DLD1 (cell line): ENCODE measurements around the gene DCPS.
"Not testable (repeated sequence)": the region's sequence is repeated elsewhere in the genome, so short reads cannot be mapped to it uniquely, and the experiment has no call there.

ENCODE experiments used
- in situ Hi-C: cut with HindIII; loops from 2 replicates; pipeline ENCODE4 v1.10.0; 2017; ENCODE audit warnings: low sequenced_read_pairs

DCPS gene

DNA sequence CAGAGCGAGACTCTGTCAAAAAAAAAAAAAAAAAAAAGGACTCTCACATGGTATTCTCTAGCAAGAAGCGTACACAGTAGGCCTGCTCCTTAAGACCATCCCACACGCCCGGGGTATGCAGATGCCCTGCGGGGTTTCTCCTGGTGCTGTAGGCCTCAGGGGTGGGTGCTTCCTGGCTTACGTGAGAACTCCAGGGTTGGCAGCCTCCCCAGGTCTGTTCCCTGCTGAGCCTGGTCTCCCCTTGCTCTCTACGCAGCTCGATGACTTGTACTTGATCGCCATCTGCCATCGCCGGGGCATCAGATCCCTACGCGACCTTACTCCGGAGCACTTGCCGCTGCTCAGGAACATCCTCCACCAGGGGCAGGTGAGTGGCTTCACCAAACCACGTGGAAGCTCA lies 39.2 kb downstream of the DCPS start:
- in situ Hi-C loops = no loop called here

DNA sequence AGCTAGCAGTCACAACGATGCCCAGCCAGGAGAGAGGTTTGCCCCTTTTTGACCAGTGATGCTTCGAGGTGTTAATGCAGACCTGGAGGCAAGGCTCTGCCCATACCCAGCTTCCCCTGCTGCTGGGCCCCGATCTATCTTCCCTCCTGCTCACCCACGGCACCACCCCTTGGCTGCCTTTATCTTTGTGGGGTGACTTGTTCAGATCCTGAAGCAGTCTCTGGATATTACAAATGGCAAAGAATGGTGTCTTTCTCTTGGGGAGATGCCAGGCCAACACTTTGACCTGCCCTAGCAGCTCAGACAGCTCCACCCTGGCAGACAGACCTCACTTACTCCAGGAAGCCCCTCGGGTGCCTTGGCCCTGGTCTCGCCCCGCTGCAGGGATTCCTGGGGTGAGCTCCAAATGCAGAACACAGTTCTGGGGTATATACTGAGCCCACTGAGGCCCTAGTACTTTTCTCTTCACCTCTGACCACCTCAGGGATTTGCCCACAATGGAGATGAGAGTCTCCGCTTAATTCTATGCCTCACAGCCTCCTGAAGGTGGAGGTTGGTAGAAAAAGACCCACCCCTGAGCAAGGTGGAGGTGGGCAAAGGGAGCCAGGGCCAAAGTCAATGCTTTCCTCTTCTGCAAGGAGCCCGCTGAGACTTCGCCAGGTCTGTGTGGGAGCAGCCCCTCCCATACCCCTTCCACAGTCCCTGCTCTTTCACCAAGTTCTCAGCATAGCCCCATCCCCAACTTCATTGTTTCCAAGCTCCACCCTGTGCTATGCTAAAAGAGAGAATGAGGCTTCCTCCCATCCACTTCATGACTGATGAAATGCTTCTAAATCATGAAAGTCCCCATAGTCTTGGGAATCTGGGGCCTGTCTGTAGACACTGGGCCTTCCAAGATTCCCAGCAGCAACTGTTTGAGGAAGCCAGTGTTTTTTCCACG lies 40.6 kb downstream of the DCPS start:
- in situ Hi-C loops = no loop called here

DNA sequence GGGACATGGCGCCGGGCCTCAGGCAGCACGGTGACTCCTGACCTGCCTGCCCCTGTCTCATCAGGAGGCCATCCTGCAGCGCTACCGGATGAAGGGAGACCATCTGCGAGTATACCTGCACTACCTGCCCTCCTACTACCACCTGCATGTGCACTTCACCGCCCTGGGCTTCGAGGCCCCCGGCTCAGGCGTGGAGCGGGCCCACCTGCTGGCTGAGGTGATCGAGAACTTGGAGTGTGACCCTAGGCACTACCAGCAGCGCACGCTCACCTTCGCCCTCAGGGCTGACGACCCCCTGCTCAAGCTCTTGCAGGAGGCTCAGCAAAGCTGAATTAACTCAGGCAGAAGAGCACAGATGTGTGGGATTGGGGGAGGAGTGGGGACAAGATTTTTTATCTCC lies 41.4 kb downstream of the DCPS start:
- in situ Hi-C loops = no loop called here

DNA sequence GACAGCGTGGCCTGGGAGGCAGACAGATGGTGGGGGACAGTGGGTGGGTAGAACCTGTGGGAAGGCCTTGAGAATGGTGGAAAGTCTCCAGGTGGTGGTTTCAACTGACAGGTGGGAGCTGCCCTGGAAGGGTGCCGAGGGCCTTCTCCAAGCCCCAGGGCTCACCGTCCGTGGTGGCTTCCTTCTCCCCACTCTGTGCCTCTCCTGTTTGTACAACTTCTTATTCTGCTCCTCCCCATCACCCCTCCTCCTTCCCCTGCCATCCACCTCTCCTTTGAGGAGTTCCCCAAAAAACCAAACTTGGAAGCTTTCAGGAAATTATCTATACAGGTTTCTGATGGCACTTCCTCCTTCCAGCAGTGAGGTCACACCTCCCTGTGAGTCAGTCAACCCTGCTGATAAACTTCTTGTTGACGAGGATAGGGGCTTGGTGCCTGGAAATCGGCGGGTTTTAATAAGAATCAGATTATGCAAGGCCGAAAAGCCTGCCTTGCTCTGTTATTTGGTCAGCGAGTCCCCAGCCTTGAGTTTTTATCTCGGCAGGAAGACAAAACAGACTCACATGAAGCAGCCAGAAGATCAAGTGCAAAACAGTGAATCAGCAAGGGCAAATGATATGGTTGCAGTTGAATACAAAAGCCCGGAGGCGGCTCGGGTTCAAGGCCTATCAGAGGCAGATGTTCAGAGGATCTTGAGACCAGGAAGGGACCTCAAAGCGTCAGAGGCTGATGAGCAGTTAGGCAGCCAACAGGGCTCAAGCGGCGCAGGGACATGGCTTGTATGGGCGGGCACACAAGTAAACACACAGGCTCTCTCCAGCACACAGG lies 42.1 kb downstream of the DCPS start:
- in situ Hi-C loops = no loop called here

DNA sequence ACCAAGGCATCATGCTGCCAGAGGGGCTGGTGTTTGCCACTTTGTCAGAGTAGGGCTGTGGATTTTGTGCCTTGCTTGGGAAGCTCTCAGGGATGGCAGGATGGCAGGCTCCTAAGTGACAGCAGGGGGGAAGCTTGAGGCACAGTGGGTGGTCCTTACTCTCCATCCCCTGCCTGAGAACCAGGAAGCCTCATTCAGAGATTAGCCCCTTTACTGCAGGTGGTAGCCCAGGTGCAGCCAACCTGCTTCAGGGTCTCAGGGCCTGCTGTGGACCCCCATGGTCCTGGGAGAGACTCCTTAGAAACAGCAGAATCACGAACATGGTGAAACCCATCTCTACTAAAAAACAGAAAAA lies 42.7 kb downstream of the DCPS start:
- in situ Hi-C loops = no loop called here

DNA sequence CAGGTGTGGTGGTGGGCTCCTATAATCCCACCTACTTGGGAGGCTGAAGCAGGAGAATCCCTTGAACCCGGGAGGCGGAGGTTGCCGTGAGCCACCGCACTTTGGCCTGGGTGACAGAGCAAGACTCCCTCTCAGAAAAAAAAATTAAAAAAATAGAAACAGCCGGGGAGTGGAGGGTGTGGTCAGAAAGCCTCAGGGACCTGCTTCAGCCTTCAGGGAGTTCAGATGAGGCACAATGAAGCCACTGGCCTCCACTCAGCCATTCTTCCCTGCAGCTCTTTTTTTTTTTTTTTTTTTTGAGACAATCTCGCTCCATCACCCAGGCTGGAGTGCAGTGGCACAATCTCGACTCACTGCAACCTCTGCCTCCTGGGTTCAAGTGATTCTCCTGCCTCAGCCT lies 43.1 kb downstream of the DCPS start:
- in situ Hi-C loops = not testable (repeated sequence)

DNA sequence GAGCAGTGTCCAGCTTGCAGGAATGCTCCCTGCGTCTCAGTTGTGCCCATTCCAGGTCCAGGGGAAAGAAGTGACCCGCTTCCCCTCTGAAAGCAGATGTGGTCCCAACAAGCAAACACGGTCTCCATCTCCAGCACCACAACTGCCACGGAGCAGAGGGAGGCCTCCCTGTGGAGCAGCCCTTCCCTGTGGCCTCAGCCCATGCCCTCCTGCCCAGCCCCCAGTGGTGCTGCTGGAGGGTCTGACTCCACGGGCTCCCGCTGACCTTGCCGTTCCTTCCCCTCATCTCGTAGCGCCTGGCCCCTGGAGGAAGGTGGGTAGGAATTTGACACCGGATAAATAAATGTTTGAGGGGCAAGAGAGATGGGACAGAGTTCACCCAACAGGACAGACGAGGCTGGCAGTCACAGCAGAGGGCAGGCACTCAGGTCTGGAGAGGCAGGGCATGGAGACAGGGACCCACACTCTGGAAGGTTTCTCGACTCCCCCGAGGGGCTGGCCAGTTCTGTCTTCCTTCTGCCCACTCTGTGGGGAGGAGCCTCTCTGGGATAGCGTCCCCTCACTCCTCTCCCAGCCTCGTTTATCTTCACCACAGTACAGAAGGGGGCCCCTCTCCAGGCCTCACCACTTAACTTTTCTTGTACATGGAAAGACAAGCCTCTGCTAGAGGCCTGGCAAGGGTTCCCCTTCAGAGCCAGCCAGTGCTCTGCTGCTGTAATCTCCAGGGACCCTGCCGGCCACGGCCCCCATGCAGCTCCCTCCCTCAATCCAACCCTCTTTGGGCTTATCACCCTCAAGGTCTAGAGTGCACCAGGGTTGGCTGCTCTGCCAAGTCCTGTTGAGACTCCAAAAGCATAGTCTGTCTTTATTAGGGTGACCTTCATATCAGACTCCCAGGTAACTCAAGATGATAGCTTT lies 44.1 kb downstream of the DCPS start:
- in situ Hi-C loops = no loop called here

DNA sequence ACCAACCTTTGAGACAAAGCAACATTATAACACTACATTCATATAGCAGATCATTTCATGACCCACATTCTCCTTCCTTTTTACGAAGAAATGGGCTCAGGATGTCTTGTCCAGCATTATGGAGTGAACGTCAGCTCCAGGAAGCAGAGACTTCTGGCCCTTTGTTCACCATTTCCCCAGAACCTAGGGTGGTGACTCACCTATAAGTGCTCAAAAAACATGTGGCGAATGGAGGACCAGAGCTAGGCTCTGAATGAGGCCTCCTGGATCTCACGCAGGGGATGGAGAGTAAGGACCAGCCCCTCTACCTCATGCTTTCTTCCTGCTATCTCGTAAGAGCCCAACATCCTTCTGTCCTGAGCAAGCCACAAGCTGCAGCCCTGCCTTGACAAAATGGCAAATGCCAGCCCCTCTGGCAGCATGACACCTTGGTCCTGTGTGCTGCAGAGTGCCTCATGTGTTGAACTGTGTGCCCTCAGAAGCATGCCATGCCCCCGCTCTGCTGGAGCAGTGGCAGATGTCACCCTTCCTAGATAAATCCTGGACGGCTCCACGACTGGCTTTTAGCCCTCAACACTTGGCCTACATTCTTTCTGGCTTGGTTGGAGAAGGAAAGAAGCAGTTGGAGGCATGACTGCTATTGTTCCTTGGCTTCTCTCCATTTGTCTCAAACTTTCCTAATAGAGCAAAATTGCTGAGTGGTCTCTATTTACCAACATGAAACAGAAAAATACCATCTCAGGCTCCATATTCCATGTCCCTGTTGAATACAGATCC lies 45.1 kb downstream of the DCPS start:
- in situ Hi-C loops = no loop called here

DNA sequence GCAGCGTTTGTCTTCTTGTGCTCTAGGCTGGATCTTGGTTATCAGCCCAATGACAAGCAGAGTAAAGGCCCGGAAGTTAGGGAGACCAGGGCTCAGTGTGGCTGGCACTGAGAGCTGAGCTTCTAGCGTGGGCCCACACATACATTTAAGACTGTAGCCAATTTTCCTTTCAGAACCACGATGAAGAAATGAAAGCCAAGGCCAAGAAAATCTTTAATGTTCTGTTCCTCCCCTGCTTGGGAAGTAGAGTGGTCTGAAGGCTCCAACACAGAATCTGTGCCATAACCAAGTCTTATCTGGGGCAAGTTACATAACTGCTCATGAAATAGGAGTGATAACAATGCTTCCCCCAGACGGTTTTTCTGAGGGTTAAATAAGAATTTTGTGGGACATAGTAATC lies 47.0 kb downstream of the DCPS start:
- in situ Hi-C loops = no loop called here

DNA sequence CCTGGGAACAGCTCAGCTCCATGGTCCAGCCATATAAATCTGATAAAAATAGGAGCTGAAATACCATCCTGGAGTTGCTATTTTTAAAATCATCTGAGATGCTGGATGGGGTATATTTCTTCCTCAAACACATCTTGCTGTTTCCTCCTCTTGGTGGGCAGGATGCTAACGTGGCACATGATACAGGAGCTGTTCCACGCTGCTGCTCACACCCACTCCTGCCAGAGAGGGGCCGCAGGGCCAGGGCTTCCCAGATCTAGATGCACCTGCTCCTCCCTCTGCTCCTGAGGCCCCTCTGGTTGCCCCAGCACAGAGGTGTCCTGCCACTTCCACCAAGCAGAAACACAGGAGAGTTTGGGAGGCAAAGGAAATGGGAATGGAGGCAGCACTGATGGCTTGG lies 48.3 kb downstream of the DCPS start:
- in situ Hi-C loops = no loop called here

DNA sequence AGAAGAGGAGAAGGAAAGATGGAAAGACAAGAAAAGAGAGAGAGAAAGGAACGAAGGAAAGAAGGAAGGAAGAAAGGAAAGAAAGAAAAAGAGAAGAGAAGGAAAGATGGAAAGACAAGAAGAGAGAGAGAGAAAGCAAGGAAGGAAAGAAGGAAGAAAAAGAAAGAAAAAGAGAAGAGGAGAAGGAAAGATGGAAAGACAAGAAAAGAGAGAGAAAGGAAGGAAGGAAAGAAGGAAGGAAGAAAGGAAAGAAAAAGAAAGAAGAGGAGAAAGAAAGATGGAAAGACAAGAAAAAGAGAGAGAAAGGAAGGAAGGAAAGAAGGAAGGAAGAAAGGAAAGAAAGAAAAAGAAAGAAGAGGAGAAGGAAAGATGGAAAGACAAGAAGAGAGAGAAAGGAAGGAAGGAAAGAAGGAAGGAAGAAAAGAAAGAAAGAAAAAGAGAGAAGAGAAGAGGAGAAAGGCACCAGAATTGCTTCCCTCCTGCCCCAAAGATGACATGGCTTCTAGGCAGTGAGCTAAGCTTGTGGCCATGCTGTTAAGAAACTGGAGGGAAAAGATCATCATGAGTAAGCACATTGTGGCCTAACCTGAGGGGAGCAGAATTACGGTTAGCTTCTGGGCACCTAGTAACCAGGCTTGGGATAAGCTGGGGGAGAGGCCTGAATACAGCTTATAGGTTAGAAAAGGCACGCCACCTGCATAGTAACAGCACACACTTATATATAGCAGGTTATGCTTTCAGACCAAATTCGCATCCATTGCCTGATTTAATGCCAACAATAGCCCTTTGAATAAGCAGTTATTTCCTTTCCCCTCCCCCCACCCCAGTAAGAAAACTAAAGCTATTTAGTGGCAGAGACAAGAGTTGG lies 49.3 kb downstream of the DCPS start:
- in situ Hi-C loops = no loop called here

DNA sequence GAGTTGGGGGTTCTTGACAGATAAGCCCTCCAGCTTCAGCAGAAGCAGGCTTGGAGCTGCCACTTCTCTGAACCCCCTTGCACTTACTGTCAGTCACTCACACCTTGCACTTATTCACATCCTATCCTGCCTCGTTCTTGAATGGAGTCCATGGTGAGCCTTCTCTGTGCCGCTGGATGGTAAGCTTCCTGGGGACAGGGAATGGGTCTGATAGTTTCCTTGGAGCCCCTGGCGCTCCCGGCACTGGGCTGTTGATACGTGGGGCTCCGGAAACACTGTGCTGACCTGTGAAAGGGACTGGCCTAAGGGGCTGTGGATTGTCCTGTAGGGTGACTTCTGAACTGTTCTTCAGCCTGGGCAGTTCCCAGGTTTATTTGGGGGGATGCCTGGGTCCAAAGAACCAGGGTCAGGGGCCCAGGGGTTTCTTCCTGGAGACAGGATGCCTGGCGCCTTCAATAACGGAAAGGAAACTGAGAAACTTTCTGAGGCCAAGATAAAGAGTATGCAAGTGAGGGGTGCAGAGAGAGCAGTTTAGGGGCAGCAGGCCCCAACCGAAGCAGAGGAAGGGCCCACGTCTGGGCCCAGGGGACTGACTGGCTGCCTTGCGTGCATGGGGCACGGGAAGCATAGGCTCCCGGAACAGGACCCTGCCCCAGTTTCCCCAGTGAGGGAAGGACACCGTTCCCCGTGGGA lies 50.9 kb downstream of the DCPS start:
- in situ Hi-C loops = no loop called here

DNA sequence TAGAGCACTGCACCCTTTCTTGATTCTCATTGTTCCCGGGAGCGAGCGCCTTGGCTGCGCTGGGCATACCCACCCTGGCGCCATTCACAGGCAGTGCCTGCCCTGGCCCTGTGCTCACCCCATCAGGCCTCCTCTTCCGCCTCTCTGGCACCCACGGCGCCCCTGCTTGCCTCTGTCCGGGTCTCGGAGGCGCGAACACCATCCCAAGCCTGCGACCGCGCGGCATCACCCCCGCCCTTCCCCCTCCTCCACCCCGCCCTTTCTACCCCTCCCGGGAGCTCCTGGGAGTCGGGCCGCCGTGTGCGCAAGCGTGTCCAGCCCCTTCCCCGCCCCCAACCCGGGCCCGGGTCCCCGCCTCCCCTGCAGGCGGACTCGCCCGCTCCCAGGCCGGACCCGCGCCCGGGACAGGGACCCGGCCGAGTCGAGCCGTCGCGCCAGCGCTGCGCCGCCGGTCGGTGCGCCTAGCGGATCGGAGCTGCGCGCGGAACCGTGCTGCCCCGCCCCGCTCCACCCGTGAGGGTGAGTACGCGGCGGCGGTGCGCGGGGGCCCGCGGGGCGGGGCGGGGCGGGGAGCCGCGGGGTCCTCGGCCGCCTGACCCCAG lies 51.6 kb downstream of the DCPS start, which contains the start of gene ST3GAL4:
ST3GAL4 (plus strand) TSS at position 363 of the 602 bp plus-strand sequence. CDS start 50,470 bp downstream, outside the sequence.
- in situ Hi-C loops = no loop called here

DNA sequence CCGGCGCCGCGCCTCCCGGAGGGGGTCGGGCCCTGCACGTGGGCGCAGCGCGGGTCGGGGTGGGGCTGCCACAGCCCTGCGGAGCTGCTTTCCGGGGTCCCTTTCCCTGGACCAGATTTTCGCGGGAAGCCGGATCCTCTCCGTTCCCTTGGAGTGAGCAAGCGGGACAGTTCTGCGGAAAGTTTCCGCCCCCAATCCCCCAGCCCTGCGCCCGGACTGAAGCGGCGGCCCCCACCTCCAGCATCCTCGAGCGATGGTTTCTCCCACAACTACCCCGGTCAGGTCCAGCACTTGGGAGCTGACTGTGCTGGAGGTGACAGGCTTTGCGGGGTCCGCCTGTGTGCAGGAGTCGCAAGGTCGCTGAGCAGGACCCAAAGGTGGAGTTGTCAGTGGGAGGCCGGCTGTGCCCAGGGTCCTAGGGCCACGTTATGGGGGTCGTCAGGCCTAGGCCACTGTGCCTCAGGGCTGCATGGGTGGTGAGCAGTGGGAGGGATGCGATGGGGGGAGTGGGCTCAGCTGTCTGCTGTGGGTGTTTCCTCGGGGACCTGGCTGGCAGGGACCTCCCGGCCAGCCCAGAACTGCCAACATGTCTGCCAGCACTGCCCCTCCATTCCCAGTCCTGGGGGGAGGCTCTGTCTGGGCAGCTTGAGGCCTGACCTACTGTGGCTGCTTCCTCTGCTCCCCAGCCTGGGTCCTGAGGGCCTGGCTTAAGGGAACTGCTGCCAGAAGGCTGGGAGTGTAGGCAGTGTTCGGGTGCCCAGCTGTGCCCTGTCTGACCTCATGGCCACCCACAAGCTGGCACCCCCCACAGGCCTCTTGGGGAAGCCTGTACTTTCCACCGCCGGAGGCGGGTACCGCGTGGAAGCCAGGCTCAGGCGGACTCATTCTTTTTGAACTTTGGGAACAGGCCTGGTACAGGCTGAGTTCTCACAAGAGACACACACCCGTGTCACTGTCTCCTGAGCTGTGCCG lies 52.4 kb downstream of the DCPS start:
- in situ Hi-C loops = no loop called here

DNA sequence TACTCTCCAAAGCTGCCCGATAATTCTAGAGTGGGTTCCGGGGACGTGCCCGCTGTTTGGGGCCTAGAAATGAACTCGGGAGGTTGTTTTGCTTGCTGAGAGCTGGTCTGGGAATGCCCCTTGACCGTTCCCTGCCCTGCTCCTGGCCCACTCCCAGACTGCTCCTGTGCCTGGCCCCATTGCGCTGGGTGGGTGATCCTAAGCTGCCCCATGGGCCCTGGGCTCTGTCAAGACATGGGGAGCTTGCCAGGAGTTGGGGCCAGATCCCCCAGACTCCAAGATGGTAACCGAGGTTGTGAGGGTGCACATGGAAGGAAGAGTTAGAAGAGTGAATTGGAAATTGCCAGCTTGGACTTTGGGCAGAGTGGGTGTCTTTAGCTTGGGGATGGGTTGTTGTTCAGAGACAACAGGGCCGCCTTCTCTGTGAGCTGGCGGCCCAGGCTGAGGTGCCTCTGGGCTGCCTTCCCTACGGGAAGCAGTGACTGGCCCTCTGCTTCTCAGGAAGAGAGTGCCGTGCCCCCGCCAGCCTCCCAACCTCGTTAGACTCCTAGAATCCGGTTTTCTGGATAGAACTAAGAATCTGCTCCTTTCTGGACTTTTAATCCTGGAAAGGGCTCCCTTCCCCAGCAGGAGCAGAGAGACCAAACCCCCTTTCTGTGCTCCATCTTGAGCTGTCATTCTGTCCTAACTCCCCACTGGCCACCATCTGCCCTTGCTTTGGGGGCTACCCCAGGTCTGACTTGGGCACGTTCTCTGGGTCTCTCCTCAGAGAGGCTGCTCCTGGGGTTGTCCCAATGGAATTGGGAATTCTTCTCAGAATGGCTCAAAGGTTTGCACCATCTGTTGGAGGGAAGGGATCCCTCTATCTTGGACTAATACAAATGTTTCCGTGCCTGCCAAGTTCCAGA lies 53.4 kb downstream of the DCPS start:
- in situ Hi-C loops = no loop called here
